ENCODE results near the gene GLCCI1. TPM values are rescaled to one million over a fixed set of nuclear protein-coding genes. Genes with fewer than 3 reads are reported as not detected.

Gene GLCCI1
- total RNA-seq, 1 donor from 2014 or later, result 42.4 TPM

DNA sequence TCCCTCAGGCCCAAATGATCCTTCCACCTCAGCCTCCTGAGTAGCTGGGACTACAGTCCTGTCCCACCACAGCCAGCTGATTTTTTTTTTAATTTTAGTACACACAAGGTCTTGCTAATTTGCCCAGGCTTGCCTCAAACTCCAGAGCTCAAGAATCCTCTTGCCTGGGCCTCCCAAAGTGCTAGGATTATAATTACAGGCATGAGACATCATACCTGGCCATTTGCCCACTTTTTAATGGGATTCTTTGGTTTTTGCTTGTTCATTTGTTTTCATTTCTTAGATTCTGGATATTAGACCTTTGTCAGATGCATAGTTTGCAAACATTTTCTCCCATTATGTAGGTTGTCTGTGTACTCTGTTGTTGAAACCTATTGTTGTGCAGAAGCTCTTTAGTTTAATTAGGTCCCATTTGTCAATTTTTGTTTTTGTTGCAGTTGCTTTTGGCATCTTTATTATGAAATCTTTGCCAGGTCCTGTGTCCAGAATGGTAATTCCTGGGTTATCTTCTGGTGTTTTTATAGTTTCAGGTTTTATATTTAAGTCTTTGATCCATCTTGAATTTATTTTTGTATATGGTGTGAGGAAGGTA is 95.2 kb downstream of the GLCCI1 start:
- peaks cover 1% of the 10 kb centered on the region for H3K4me1 Mint-ChIP-seq (ENCODE audit: low read depth)
- H3K4me3 Mint-ChIP-seq (ENCODE audit: low read depth), result no peak overlapping the region
- no peak for DNase-seq (ENCODE audit: low spot score, unreplicated experiment)
- no peak overlapping the region for H3K27ac Mint-ChIP-seq
- no peaks in the 10 kb centered on the region for H3K27me3 Mint-ChIP-seq
- H3K9me3 Mint-ChIP-seq (ENCODE audit: low read depth), result peaks cover 4% of the 10 kb centered on the region
- peaks cover 39% of the 10 kb centered on the region for H3K36me3 Mint-ChIP-seq (ENCODE audit: insufficient read depth)
- no peak for TF ChIP-seq CTCF (IDR thresholded peaks at IDR 0.05; ENCODE audit: unreplicated experiment)

DNA sequence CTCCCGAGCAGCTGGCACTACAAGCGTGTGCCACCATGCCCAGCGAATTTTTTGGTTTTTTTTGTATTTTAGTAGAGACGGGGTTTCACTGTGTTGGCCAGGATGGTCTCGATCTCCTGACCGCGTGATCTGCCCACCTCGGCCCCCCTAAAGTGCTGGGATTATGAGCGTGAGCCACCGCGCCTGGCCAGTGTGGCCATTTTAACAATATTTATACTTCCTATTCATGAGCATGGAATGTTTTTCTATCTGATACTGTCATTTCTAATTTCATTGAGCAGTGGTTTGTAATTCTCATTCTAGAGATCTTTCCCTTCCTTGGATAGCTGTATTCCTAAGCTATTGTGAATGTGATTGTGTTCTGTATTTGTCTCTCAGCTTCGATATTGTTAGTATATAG is 96.2 kb downstream of the GLCCI1 start:
- Mint-ChIP-seq H3K4me3 (ENCODE audit: low read depth) (no peak overlapping the region), H3K4me1 (ENCODE audit: low read depth) (peaks cover 1% of the 10 kb centered on the region), H3K27ac (no peak overlapping the region), H3K9me3 (ENCODE audit: low read depth) (peaks cover 4% of the 10 kb centered on the region), H3K27me3 (no peaks in the 10 kb centered on the region), H3K36me3 (ENCODE audit: insufficient read depth) (peaks cover 39% of the 10 kb centered on the region)
- DNase-seq (ENCODE audit: low spot score, unreplicated experiment), result no peak
- TF ChIP-seq CTCF (IDR thresholded peaks at IDR 0.05; ENCODE audit: unreplicated experiment), result no peak

DNA sequence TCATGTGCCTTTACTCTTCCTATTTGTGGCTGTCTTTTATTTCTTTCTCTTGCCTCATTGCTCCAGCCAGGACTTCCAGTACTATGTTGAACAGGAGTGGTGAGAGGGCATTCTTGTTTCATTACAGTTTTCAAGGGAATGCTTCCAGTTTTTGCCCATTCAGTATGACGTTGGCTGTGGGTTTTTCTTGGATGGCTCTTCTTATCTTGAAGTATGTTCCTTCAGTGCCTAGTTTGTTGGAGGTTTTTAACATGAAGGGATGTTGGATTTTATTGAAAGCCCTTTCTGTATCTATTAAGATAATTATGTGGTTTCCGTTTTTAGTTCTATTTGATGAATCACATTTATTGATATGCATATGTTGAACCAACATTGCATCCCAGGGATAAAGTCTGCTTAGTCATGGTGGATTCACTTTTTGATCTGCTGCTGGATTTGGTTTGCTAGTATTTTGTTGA is 96.8 kb downstream of the GLCCI1 start:
- Mint-ChIP-seq H3K4me3 (ENCODE audit: low read depth) (no peak overlapping the region), H3K27me3 (no peaks in the 10 kb centered on the region), H3K27ac (no peak overlapping the region), H3K36me3 (ENCODE audit: insufficient read depth) (peaks cover 35% of the 10 kb centered on the region), H3K4me1 (ENCODE audit: low read depth) (peaks cover 1% of the 10 kb centered on the region), H3K9me3 (ENCODE audit: low read depth) (peaks cover 4% of the 10 kb centered on the region)
- no peak for DNase-seq (ENCODE audit: low spot score, unreplicated experiment)
- TF ChIP-seq CTCF (IDR thresholded peaks at IDR 0.05; ENCODE audit: unreplicated experiment), result no peak

DNA sequence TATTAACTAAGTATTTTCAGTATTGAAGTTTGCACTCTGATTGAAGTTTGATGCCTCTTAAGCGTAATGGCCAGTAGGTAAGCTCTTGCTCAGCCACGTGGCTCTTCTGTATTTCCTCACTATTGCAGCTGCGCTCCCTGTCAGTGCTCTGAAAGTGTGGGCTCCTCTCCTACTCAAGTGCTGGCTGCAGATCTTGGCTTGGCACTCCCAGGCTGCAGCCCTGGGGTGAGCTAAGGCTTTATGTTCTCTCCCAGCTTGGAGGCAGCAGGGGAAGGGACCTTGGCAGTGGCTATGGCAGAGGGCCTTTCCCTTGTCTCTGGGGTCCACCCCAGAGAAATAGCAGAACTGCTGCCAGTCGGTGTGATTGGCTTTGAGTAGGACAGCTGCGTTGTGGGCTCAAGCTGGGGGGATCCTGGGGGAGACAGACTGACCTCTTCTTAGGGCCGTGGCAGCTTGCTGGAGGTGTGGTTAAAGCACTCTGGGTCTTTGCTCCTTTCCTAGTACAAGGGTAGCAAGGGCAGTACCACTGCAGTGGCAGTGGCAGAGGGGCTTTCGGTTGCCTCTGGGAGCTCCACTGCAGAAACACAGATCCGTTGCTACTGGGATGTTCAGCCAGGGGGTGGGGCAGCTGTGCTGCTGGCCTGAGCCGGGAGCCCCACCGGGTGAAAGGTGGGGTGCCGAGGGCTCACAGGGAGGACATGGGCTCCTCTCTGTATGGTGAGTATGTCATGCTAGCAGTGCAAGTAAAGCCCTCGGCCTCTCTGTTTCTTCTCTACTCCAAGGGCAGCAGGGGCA is 100.5 kb downstream of the GLCCI1 start:
- H3K27ac Mint-ChIP-seq, result peak overlapping the region; percentile 82
- no peak for TF ChIP-seq CTCF (IDR thresholded peaks at IDR 0.05; ENCODE audit: unreplicated experiment)
- H3K36me3 Mint-ChIP-seq (ENCODE audit: insufficient read depth), result peaks cover 25% of the 10 kb centered on the region
- peaks cover 5% of the 10 kb centered on the region for H3K4me1 Mint-ChIP-seq (ENCODE audit: low read depth)
- H3K9me3 Mint-ChIP-seq (ENCODE audit: low read depth), result no peaks in the 10 kb centered on the region
- DNase-seq (ENCODE audit: low spot score, unreplicated experiment), result no peak
- no peak overlapping the region for H3K4me3 Mint-ChIP-seq (ENCODE audit: low read depth)
- no peaks in the 10 kb centered on the region for H3K27me3 Mint-ChIP-seq

GRCh38 chr7:8070451-8071180 is 102.0 kb downstream of the GLCCI1 start:
- peaks cover 21% of the 10 kb centered on the region for H3K36me3 Mint-ChIP-seq (ENCODE audit: insufficient read depth)
- H3K9me3 Mint-ChIP-seq (ENCODE audit: low read depth), result no peaks in the 10 kb centered on the region
- no peak overlapping the region for H3K27ac Mint-ChIP-seq
- no peak overlapping the region for H3K4me3 Mint-ChIP-seq (ENCODE audit: low read depth)
- no peak for DNase-seq (ENCODE audit: low spot score, unreplicated experiment)
- no peaks in the 10 kb centered on the region for H3K27me3 Mint-ChIP-seq
- H3K4me1 Mint-ChIP-seq (ENCODE audit: low read depth), result peaks cover 5% of the 10 kb centered on the region
- no peak for TF ChIP-seq CTCF (IDR thresholded peaks at IDR 0.05; ENCODE audit: unreplicated experiment)
